ENCODE data around the gene GTF2H4. TPM values are rescaled to one million over a fixed set of nuclear protein-coding genes. Genes with fewer than 3 reads are reported as not detected.
"Not testable (repeated sequence)": the region's sequence is repeated elsewhere in the genome, so short reads cannot be mapped to it uniquely, and the experiment has no call there.

Gene GTF2H4
- total RNA-seq, 2 experiments from 2014 or later = 35.9 to 40.9 TPM

DNA sequence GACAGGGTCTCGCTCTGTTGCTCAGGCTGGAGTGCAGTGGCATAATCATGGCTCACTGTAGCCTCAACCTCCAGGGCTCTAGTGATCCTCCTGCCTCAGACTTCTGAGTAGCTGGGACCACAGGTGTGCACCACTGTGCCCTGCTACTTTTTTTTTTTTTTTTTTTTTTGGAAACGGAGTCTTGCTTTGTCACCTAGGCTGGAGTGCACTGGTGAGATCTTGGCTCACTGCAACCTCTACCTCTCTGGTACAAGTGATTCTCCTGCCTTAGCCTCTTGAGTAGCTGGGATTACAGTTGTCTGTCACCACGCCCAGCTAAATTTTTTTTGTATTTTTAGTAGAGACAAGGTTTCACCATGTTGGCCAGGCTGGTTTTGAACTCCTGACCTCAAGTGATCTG is 19.1 kb downstream of the GTF2H4 start:
- DNase-seq; H3K27ac Mint-ChIP-seq; H3K4me1 Mint-ChIP-seq; ATAC-seq; H3K9me3 Mint-ChIP-seq (ENCODE audit: low read depth); H3K4me3 Mint-ChIP-seq; POLR2A ChIA-PET; intact Hi-C loops (cut with DNase I, micrococcal nuclease); H3K27me3 Mint-ChIP-seq: not testable (repeated sequence)
- peaks cover 37% of the 10 kb centered on the region for H3K36me3 Mint-ChIP-seq (ENCODE audit: low read depth)
- CTCF ChIA-PET = interaction anchor here (1.9 kb wide), 1 partner anchor 12 kb away, joined by 12 read pairs; the partner anchor contains the start of gene VARS2

DNA sequence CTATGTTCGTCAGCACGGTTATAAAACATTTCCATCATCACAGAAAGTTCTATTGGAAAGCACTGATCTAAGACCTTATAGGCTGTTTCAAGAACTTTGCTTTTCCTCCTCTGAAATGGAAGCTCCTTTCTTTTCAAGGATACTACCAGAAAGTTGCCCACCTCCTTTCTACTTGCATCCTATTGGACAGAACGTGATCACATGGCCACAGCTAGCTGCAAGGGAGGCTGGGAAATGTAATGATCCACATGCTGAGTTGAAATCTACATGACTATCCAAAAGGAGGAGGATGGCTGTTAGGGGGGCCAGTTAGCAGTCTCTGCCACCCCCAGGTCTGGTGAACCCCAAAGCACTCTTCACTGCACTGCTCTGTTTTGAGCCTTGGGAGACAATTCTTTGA is 20.7 kb downstream of the GTF2H4 start:
- no peak for ATAC-seq
- CTCF ChIA-PET = interaction anchor here (0.6 kb wide), 1 partner anchor 15 kb away, joined by 3 read pairs; the partner anchor contains the start of gene VARS2
- Mint-ChIP-seq H3K4me3 (no peak overlapping the region), H3K27me3 (no peaks in the 10 kb centered on the region), H3K36me3 (ENCODE audit: low read depth) (peaks cover 24% of the 10 kb centered on the region), H3K9me3 (ENCODE audit: low read depth) (peaks cover 10% of the 10 kb centered on the region), H3K27ac (no peak overlapping the region), H3K4me1 (no peaks in the 10 kb centered on the region)
- intact Hi-C loops (cut with DNase I, micrococcal nuclease) = no loop called here
- peak; percentile 19 for DNase-seq
- POLR2A ChIA-PET = interaction anchor here (0.6 kb wide), 1 partner anchor 103 kb away, joined by 3 read pairs; no protein-coding TSS in a partner anchor

DNA sequence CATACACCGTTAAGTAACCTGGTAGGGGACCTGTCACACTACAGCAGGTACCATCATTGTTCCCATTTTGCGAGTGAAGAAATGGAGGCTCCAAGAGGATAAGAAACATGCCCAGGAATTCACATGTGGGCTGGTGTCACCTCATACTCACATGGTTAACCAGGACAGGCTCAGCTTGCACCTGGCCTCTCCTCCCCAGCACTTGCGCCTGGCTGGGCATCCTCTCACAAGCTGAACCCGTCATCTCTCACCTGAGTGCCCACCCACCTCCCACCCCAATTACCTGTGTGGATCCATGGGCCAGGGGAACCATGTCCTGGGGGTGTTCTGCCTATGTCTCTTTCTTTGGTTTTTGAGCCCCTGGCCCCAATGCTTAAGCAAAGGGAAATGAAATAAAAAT is 22.5 kb downstream of the GTF2H4 start:
- no peaks in the 10 kb centered on the region for H3K4me1 Mint-ChIP-seq
- H3K27me3 Mint-ChIP-seq = no peaks in the 10 kb centered on the region
- intact Hi-C loops (cut with DNase I, micrococcal nuclease) = no loop called here
- no peak overlapping the region for H3K27ac Mint-ChIP-seq
- H3K36me3 Mint-ChIP-seq (ENCODE audit: low read depth) = peaks cover 17% of the 10 kb centered on the region
- CTCF ChIA-PET = interaction anchor here (1.6 kb wide), 2 partner anchors 14 to 157 kb away, joined by 4 read pairs; no protein-coding TSS in a partner anchor
- H3K9me3 Mint-ChIP-seq (ENCODE audit: low read depth) = peaks cover 10% of the 10 kb centered on the region
- DNase-seq (no peak), ATAC-seq (no peak)
- H3K4me3 Mint-ChIP-seq = no peak overlapping the region
- POLR2A ChIA-PET = interaction anchor here (0.7 kb wide), 1 partner anchor 25 kb away, joined by 5 read pairs; no protein-coding TSS in a partner anchor

DNA sequence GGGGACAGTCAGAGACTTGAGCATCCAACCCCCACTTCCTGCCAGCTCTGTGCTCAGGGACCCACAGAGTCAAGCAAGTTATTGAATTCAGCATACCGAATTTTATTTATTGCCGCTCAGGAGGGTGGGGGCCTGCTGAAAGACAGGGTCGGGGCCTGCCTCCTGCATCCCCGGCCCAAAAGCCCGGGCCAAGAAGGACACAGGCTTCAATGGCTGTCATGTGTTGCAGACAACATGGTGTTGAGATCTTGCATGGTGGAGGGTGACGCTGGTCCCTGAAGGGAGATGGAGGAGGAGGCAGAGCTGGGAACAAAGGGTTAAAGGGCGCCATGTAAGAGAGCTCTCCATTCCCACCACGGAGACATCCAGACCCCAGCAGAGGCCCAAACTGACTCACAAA is 23.3 kb downstream of the GTF2H4 start:
- H3K27ac Mint-ChIP-seq = no peak overlapping the region
- peaks cover 17% of the 10 kb centered on the region for H3K36me3 Mint-ChIP-seq (ENCODE audit: low read depth)
- POLR2A ChIA-PET = no interaction called here
- ATAC-seq (no peak), DNase-seq (no peak)
- intact Hi-C loops (cut with DNase I, micrococcal nuclease) = no loop called here
- H3K9me3 Mint-ChIP-seq (ENCODE audit: low read depth) = peaks cover 10% of the 10 kb centered on the region
- H3K4me1 Mint-ChIP-seq = no peaks in the 10 kb centered on the region
- H3K4me3 Mint-ChIP-seq = no peak overlapping the region
- CTCF ChIA-PET = interaction anchor here (0.6 to 1.0 kb wide), 2 partner anchors 24 to 156 kb away, joined by 3 to 4 read pairs; no protein-coding TSS in a partner anchor
- no peaks in the 10 kb centered on the region for H3K27me3 Mint-ChIP-seq

DNA sequence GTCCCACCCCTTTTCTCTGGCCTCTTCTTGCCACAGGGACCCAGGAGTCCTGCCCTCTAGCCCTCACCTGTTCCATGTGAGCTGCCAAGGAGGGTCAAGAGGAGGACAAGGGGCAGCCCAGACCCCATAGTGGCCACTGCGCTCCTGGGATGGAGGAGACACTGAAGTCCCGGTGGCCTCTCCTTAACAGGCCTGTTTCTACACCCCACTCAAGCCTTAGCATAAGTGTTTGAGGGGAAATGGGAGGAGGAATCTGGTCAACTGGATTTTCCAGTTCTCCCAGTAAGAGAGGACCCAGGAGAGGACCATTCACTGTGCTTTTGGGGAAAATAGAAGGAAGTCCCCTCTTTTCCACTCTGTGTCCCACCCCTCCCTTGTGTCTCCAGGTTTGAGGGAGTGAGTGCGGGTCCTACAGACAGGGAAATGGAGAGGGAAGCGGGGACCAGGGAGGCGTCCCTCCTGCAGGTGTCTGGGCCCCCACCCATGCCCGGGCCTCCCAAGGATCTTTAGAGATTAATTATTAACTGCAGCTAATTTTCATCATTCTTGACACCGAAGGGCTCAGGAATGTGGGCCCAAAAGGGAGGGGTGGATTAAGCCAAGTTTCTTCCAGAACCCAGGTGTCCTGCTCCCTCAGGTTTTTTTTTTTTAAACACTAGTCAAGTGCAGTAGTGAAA is 24.1 kb downstream of the GTF2H4 start, which contains the start of gene SFTA2:
Gene SFTA2 (minus strand): TSS at position 202 of the 677 bp plus-strand sequence. CDS start 74 bp downstream, at position 128.
- H3K4me3 Mint-ChIP-seq = no peak within 1 kb of the TSS
- ChIA-PET CTCF (interaction anchor here (0.6 to 1.0 kb wide), 2 partner anchors 23 to 155 kb away, joined by 3 to 4 read pairs; no protein-coding TSS in a partner anchor), POLR2A (no interaction called here)
- no peaks in the 10 kb centered on the region for H3K27me3 Mint-ChIP-seq
- intact Hi-C loops (cut with DNase I, micrococcal nuclease) = no loop called here
- ATAC-seq (no peak), DNase-seq (no peak)
- no peak within 1 kb of the TSS for H3K27ac Mint-ChIP-seq
- peaks cover 10% of the 10 kb centered on the region for H3K9me3 Mint-ChIP-seq (ENCODE audit: low read depth)
- peaks cover 17% of the 10 kb centered on the region for H3K36me3 Mint-ChIP-seq (ENCODE audit: low read depth)
- no peaks in the 10 kb centered on the region for H3K4me1 Mint-ChIP-seq

DNA sequence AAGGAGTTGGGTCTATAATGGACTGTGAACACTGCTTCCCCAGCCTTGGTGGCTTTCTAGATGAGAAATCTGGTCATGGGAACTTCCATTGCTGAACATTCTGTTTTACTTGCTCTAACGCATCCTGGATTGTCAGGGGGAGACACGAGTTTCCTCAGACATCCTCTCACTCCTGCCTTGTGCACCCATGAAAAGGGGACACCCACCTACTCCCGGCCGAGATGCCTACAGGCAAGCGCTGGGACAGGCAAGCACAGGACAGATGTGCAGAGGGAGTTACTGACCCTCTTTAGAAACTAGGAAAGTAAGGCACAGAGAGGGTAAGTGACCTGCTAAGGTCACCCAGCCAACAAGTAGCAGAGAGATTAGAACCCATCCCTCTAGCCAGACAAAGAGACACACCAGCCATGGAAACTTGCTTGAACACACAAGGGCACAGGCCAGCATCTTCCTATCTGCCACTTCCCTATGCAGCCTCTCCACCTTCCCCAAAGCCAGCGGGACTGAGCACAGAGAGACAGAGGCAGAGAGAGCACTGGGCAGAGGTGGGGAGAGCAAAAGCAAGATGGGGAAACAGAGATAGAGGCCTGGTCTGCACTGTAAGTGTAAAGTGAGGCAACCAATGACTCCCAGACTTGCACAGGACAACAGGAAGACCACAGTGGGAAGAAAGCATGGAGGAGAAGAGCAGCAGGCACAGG is 24.8 kb downstream of the GTF2H4 start:
- H3K4me1 Mint-ChIP-seq = no peaks in the 10 kb centered on the region
- no peaks in the 10 kb centered on the region for H3K27me3 Mint-ChIP-seq
- peaks cover 10% of the 10 kb centered on the region for H3K9me3 Mint-ChIP-seq (ENCODE audit: low read depth)
- ChIA-PET POLR2A (no interaction called here), CTCF (no interaction called here)
- DNase-seq (no peak), ATAC-seq (no peak)
- no peak overlapping the region for H3K4me3 Mint-ChIP-seq
- no peak overlapping the region for H3K27ac Mint-ChIP-seq
- intact Hi-C loops (cut with DNase I, micrococcal nuclease) = no loop called here
- H3K36me3 Mint-ChIP-seq (ENCODE audit: low read depth) = peaks cover 12% of the 10 kb centered on the region

DNA sequence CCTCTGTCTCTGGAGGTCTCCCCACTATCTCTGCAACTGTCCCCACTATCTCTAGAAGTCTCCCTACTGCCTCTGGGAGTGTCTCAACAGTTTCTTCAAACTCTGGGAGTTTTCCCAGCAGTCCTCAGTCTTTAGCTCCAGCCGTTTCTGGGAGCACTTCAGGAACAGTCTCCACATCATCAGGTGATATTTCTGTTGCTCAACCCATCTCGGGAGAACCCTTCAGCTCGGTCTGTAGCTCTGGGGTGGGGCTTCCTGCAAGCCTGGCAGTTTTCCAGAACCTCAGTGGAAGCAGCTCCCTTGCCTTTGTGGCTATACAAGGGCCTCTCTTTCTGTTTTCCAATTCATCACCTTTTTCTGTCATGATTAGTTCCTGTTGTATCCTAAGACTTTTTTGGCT is 27.0 kb downstream of the GTF2H4 start:
- ChIA-PET POLR2A (no interaction called here), CTCF (interaction anchor here (0.6 to 1.5 kb wide), 3 partner anchors 19 to 152 kb away, joined by 3 to 5 read pairs (median 4); no protein-coding TSS in a partner anchor)
- intact Hi-C loops (cut with DNase I, micrococcal nuclease) = no loop called here
- Mint-ChIP-seq H3K36me3 (ENCODE audit: low read depth) (no peaks in the 10 kb centered on the region), H3K27me3 (no peaks in the 10 kb centered on the region), H3K4me1 (no peaks in the 10 kb centered on the region), H3K9me3 (ENCODE audit: low read depth) (no peaks in the 10 kb centered on the region), H3K4me3 (no peak overlapping the region), H3K27ac (no peak overlapping the region)
- ATAC-seq (no peak), DNase-seq (no peak)

DNA sequence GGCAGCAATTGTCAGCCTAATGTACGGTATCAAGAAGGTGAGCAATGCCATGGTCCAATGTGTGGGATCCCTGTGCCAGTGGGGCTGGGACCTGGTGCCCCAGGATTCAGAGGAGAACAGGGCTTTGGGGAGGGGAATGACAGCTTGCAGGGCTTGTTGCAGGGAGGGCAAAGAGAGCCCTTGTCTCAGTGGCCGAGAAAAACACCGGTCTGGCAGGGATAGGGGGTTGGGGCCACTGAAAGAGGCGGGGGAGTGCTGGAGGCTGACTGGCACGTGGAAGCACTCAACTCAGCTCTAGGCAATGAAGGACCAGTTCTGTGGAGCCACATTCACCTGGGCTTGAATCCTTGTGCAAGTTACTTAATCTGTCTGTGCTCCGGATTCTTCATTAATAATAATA is 29.3 kb downstream of the GTF2H4 start:
- Mint-ChIP-seq H3K9me3 (ENCODE audit: low read depth) (no peaks in the 10 kb centered on the region), H3K4me1 (no peaks in the 10 kb centered on the region), H3K27ac (no peak overlapping the region), H3K36me3 (ENCODE audit: low read depth) (no peaks in the 10 kb centered on the region), H3K27me3 (peaks cover 9% of the 10 kb centered on the region), H3K4me3 (no peak overlapping the region)
- ATAC-seq = no peak
- intact Hi-C loops (cut with DNase I, micrococcal nuclease) = no loop called here
- no peak for DNase-seq
- ChIA-PET POLR2A (no interaction called here), CTCF (interaction anchor here (0.6 kb wide), 1 partner anchor 22 kb away, joined by 3 read pairs; no protein-coding TSS in a partner anchor)

DNA sequence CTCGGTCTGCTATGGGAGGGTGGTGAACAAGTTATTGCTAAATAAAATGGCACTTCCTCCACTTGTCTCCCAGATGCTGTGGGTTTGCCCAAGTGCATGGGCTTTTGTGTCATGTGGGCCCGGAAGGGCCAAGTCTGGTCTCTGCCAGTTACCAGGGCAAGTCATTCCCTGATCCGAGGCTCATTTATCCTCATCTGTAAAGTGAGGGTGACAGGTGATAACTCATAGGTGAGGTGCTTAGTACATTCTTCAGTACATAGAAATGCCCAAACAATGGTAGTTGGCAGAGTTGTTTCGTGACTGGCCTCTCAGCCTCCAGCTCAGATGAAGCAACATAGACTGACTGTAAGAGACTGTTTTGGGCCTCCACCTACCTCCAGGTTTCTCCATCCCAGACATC is 30.7 kb downstream of the GTF2H4 start:
- ATAC-seq (no peak), DNase-seq (no peak)
- H3K4me3 Mint-ChIP-seq = no peak overlapping the region
- peaks cover 19% of the 10 kb centered on the region for H3K27me3 Mint-ChIP-seq
- H3K27ac Mint-ChIP-seq = no peak overlapping the region
- ChIA-PET POLR2A (no interaction called here), CTCF (no interaction called here)
- H3K36me3 Mint-ChIP-seq (ENCODE audit: low read depth) = no peaks in the 10 kb centered on the region
- intact Hi-C loops (cut with DNase I, micrococcal nuclease) = no loop called here
- no peaks in the 10 kb centered on the region for H3K4me1 Mint-ChIP-seq
- no peaks in the 10 kb centered on the region for H3K9me3 Mint-ChIP-seq (ENCODE audit: low read depth)

DNA sequence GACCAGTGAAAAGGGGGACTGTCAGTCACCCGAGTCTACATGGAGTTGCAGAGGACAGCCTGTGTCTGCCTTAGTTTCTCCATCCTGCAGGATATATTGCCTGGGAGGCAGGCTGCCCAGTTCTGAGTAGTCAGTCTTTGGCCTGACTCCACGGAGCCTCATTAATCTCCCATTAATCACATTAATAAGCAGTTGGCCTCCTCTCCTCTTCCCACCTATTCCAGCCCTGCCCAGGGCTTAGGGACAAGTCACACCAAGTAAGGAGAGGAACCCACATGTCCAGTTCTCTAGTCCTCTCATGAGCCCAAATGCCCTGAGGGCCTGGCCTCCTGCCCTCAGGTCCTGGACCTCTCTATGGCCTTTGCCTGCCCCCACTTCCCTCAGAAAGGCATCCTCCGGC is 31.5 kb downstream of the GTF2H4 start:
- Mint-ChIP-seq H3K36me3 (ENCODE audit: low read depth) (no peaks in the 10 kb centered on the region), H3K4me1 (no peaks in the 10 kb centered on the region), H3K4me3 (no peak overlapping the region), H3K9me3 (ENCODE audit: low read depth) (no peaks in the 10 kb centered on the region), H3K27ac (no peak overlapping the region), H3K27me3 (peaks cover 19% of the 10 kb centered on the region)
- DNase-seq (no peak), ATAC-seq (no peak)
- ChIA-PET POLR2A (no interaction called here), CTCF (interaction anchor here (1.5 kb wide), 1 partner anchor 9 kb away, joined by 3 read pairs; no protein-coding TSS in a partner anchor)
- intact Hi-C loops (cut with DNase I, micrococcal nuclease) = no loop called here

DNA sequence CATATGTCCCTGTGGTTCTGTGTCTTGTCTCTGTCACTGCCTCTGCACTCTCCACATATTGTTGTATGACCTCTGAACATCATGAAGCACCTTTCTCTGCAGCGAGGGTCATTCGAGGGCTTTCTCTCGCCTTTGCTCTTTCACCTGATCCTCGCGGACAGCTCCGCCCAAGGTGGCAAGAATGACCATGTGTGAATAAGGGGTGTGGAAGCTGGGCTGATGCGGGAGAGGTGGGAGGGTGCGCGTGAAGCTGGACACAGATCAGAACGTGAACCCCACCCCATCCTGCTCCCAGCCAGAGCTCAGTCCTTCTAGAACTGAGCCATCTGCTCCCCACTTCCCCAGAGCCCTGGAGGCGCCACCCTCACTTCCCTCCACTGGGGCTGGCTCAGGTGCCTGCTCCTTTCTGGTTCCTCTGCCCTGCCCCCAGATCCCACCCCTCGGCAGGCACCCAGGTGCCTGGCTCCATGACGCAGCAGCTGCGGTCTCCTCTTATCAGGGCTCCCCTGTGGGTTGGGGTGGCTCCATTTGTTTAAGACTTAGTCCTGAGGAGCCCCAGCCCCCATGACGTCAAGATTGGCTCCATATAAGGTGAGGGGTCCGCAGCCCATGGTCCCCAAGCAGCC is 32.5 kb downstream of the GTF2H4 start, which contains the start of gene MUCL3:
Gene MUCL3 (plus strand): TSS at position 613 of the 626 bp plus-strand sequence. CDS start 27 bp downstream, outside the sequence.
- intact Hi-C loops (cut with DNase I, micrococcal nuclease) = no loop called here
- Mint-ChIP-seq H3K4me1 (no peaks in the 10 kb centered on the region), H3K36me3 (ENCODE audit: low read depth) (no peaks in the 10 kb centered on the region), H3K4me3 (no peak within 1 kb of the TSS), H3K27me3 (peaks cover 24% of the 10 kb centered on the region), H3K9me3 (ENCODE audit: low read depth) (no peaks in the 10 kb centered on the region), H3K27ac (no peak within 1 kb of the TSS)
- DNase-seq = no peak
- POLR2A ChIA-PET = no interaction called here
- no peak for ATAC-seq
- CTCF ChIA-PET = interaction anchor here (1.5 kb wide), 1 partner anchor 8 kb away, joined by 3 read pairs; no protein-coding TSS in a partner anchor
